Effector CD4-positive, alpha-beta T cell (primary cell): ENCODE data around the gene ABTB2.
"Not testable (repeated sequence)": the region's sequence is repeated elsewhere in the genome, so short reads cannot be mapped to it uniquely, and the experiment has no call there.

Experiments
- DNase-seq: peaks from one replicate; pipeline ENCODE4 v3.0.0-alpha.2; 2020

The ABTB2 gene

DNA sequence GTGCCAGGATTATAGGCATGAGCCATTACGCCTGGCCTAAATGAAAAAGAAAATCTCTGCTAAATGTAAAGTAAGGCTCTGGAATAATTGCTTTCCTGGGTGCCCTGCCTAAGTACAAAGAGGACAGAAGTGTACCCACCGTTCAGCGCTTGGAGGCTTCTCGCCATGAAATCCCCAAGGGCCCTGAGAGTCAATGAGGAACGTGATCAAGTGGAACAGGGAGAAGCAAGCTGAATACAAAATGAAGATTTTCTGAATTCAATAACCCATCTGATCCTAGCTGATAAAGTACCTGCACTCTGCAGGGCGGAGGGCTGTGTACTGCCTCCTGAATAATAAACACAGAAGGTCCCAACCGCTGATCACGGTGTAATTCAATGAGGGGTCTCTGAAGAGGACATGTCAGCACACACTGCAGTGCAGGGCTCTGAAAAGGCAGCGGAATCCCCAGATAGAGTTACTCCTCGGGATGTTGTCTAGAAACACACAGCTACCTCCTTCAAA, 97.7 kb downstream of the ABTB2 start:
- no peak for DNase-seq

DNA sequence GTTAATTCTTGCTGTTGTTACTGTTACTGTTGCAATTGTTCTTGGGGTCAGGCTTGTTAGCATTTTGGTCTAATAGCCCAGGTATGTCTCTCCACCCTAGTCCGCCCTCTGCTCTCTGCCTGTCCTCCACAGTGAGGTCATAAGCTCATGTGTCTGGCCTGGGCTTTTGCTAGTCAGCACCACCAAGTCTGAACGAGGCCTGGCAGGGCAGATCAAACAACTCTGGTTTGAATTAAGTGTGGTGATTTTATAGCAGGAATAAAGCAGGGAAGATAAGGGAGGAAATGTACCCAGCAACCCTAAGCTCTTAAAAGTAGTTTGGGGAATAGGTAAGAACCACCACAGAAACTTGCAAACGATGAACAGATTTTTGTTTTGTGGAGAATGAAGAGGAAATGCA, 98.7 kb downstream of the ABTB2 start:
- no peak for DNase-seq

DNA sequence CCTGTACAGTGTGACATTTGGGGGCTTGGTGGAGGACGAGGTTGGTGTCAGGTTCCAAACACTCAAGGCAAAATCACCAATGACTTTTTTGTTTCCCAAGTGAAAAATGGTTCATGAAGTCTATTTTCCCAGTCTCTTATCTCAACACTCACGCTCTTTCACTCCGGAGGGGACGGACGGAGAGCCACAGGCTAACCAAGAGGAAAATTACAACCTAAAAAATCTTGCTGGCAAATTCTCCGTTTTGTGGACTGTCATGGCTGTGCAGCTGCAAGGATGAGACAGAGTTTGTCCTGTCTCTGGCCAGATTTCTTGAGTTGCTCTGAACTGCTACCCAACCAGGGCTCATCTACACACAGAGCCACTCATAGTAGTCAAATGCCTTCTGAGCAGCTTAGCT, 101.2 kb downstream of the ABTB2 start:
- no peak for DNase-seq

GRCh38 chr11:34256150-34256549, 101.7 kb downstream of the ABTB2 start:
- DNase-seq: no peak

DNA sequence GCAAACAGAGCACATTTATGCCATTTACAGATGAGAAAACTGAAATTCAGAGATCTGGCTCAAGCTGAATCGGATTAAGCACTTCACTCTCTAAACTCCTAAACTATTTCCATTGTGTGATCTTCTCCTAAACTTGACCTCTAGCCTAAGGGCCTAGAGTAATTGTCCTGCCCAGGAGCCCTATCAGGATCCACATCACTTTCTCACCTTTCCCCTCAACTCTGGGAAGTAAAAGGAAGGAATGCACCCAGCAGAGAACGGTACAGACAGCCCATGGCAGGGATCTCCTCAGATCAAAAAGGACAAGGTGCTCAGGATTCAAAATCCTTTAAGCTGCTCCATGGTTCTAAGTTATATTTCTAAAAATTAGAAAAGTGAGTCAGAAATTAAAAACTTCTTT, 102.7 kb downstream of the ABTB2 start:
- DNase-seq: no peak

DNA sequence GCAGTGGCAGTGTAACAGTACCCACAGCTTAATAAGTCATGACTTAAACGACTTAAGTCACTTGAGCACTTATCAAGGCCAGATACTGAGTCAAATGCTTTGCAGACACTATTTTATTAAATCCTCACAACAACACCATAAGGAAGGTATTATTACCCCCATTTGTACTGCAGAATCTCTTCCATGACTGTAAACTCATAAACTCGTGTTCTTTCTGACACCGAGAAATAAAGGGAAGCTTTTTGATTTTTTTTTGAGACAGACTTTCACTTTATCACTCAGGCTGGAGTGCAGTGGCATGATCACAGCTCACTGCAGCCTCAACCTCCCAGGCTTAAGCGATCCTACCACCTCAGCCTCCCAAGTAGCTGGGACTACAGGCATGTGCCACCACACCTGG, 103.8 kb downstream of the ABTB2 start:
- no peak for DNase-seq

DNA sequence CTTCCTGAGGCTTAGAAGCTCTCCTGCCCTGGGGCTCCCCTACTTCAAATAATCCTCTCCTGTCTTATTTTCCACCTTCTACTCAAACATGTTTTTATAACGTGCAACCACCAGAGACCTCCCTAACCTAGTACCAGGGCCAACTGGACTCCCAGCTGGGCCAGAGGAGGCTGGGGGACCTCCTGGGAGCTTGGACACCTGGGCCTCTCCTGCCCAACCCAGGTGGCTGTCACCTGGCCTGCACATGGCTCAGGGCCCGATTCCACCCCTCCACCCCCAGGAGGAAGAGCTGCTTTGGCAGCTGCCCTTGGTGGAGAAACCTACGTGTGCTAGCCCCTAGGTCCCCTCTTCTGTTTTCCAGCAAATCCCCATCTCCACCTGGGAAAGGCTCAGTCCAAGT, 105.2 kb downstream of the ABTB2 start:
- no peak for DNase-seq

GRCh38 chr11:34252015-34252414, 105.8 kb downstream of the ABTB2 start:
- no peak for DNase-seq

DNA sequence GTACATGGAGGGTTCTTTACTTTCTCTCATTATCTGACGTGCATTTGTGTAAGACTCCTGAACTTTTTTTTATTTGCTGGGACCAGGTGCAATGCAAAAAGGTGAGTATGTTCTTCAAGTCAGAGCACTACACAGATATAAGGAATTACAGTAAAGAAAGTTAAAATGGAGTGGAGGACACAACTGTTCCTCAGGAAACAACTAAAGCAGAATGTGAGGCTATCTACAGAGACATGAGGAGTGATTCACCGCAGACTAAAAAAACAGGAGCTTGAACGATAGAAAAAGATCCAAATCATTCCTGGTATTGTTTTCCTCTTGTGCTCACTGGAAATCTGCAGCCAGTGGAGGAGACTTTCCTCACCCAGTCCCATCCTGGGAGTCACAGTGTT, 106.2 kb downstream of the ABTB2 start:
- no peak for DNase-seq

- peak; percentile 63 for DNase-seq
Measured at GRCh38 chr11:34250732-34251588, 106.8 kb downstream of the ABTB2 start.

GRCh38 chr11:34250211-34250610, 107.6 kb downstream of the ABTB2 start:
- DNase-seq: no peak

DNA sequence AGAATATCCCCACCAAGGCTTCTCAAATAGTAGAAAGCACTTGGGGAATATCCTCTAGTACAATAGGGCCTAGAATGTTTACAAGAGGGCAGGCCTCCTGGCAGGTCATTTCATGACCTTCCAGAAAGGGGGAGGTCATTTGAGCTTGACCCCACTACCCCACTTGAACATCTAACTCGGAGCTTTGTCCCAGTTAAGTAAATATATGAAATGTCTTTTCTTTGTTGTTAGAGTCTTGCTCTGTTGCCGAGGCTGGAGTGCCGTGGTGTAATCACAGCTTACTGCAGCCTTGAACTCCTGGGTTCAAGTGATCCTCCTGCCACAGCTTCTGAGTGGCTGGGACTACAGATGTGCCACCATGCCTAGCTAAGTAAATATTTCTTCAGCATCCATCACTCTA, 108.4 kb downstream of the ABTB2 start:
- no peak for DNase-seq

- DNase-seq: not testable (repeated sequence)
Measured at GRCh38 chr11:34246511-34246910, 111.3 kb downstream of the ABTB2 start.

- DNase-seq: no peak
Measured at GRCh38 chr11:34245041-34245440, 112.8 kb downstream of the ABTB2 start.

DNA sequence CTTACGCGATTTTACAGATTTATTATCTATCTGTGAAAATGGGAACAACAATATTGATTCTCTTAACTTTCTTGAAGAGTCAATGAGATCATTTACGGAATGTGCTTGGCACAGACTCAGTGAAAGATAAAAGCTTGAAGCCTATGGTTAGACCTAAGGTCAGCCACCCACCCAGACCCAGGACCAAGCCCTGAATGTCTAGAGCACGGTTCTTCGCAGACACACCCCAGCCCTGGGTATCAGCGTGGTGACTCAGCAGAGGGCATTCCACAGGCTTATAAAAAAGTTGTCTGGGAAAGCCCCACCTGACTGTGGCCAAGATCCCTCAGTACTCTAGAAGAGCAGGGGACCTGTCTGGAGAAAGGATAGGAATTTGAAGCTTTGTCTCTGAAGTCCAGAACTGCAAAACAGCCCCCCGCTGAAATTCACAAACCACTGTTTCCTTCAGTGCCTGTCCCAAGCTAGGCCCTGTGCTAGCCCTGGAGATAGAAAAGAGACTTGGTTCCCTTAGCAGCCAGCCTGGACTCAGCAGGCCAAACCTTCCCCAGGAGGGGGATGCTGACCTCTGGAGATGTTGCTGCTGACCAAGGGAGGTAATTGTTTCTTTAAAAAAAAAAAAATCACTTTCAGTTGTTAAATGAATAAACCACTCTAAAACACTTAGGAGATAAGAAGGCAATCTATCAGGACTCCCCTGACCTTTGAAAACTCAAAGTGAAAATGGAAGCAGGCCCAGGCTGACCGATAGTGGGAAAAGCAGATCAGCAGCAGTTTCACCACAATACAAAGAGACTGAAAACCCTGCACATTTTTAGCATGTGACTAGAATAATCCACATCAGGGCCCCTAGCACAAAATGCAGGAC, 114.0 kb downstream of the ABTB2 start:
- DNase-seq: no peak

- DNase-seq: no peak
Measured at GRCh38 chr11:34242037-34242625, 115.7 kb downstream of the ABTB2 start.

DNA sequence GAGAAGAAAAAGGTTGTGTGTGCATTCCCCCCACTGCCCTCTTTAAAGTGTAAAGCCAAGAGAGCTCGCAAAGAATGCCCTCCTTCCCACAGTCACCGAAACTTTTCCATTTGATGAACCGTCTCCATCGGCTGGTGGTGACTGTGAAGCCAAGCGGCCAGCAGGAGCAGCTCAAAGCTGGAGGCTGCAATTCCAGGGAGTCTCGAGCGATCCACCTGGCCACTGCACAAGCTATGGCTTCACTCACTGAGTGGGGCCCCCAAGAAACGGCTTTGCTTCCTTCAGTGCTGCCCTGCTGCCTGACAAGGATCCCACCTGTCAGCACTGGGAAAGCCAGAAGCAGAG, 117.7 kb downstream of the ABTB2 start:
- no peak for DNase-seq

- DNase-seq: no peak
Measured at GRCh38 chr11:34239465-34240149, 118.2 kb downstream of the ABTB2 start.

- DNase-seq: no peak
Measured at GRCh38 chr11:34238966-34239365, 118.8 kb downstream of the ABTB2 start.

DNA sequence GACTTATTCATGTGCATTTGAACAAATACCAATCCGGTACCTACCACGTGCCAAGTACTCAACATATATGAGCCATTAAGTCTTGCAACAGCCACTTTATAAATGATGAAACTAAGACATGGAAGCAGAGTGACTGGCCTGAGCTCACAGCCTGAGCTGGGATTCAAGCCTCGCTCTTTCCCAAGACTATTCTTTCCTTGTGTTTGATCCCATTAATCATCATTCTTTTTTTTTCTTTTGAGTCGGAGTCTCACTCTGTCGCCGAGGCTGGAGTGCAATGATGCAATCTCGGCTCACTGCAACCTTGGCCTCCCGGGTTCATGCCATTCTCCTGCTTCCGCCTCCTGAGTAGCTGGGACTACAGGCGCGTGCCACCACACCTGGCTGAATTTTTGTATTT, 119.3 kb downstream of the ABTB2 start:
- no peak for DNase-seq

- no peak for DNase-seq
Measured at GRCh38 chr11:34236572-34236971, 121.2 kb downstream of the ABTB2 start.

- DNase-seq: no peak
Measured at GRCh38 chr11:34235591-34236071, 122.2 kb downstream of the ABTB2 start.

DNA sequence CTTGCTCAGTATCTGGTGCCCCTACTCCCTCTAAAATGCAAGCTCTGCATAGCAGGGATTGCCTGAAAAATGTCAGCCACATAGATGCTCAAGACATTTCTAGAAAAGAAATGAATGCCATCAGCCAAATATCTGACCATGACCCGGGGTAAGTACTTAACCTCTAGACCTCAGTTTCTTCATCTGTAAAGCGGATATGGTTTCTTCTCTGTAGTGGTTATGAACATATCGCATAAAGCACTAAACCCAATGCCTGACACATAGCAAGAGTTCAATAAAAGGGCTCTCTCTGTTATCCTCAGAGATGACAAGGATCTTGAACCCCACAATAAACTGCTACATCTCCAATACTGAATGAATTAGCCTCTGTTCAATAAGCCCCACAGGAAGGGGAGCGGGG, 122.6 kb downstream of the ABTB2 start:
- DNase-seq: no peak
